Activated T-helper 1 cell treated with anti-CD3 and anti-CD28 coated beads, Interleukin-2, amount 50 U/mL, for 16 hours (primary cell): Measurements from ENCODE around the gene EVC2.

Experiments
- DNase-seq, 2 donors: peaks; one replicate each; pipeline ENCODE4 v3.0.0-alpha.2; 2020; ENCODE audit warnings: low read depth in 1 of 2, low spot score in 1 of 2

The EVC2 gene

GRCh38 chr4:5524446-5525299 is 183.7 kb downstream of the EVC2 start:
- DNase-seq, result no peak

GRCh38 chr4:5517372-5517771 is 191.0 kb downstream of the EVC2 start:
- DNase-seq, result no peak

- no peak for DNase-seq
Measured at GRCh38 chr4:5515646-5516045, 192.7 kb downstream of the EVC2 start.
